OCI-LY7 (cell line): ENCODE results near the gene ASB5.

Experiments
- CTCF ChIP-seq: fragments of 200-600 bp; sonication (generic); conservative IDR thresholded peaks from 2 replicates; pipeline ENCODE4 v1.5.1; 2014; ENCODE audit warnings: mild to moderate bottlenecking, antibody characterized with exemption, low read length, moderate library complexity, mixed read lengths
- EZH2phosphoT487 ChIP-seq: fragments of 200-600 bp; sonication (generic); IDR thresholded peaks from 2 replicates; pipeline ENCODE4 v1.6.1; 2018; ENCODE audit warnings: low read depth, borderline replicate concordance, mild to moderate bottlenecking, mixed run types, antibody characterized with exemption, low read length, moderate library complexity, mixed read lengths

DNA sequence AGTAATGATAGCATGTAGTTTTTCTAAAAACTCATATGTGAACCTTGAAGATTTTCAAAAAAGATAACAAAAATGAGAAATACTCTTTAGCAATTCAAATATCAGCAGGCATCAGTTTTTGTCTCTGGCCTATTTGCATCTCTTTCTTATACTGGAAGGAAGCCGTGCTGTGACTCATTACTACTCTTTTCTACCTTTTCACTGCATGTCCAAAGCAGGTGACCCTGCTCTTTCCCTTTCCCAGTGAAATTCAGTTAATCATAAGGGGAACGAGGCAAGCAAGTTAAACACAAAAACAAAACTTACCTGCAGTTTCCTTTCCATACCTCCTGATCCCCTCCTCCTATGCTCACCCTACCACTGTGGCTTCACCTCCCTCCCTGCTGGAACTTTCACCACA is 83.0 kb downstream of the ASB5 start:
- TF ChIP-seq EZH2phosphoT487, result no peak
- TF ChIP-seq CTCF, result no peak
